Measurements from ENCODE around the gene FTH1. TPM values are rescaled to one million over a fixed set of nuclear protein-coding genes. Genes with fewer than 3 reads are reported as not detected.
"Not testable (repeated sequence)": the region's sequence is repeated elsewhere in the genome, so short reads cannot be mapped to it uniquely, and the experiment has no call there.

FTH1 gene
- total RNA-seq (2014; rRNA removed; shearing (Covaris generic)) = 726 and 869 TPM in 2 replicates

DNA sequence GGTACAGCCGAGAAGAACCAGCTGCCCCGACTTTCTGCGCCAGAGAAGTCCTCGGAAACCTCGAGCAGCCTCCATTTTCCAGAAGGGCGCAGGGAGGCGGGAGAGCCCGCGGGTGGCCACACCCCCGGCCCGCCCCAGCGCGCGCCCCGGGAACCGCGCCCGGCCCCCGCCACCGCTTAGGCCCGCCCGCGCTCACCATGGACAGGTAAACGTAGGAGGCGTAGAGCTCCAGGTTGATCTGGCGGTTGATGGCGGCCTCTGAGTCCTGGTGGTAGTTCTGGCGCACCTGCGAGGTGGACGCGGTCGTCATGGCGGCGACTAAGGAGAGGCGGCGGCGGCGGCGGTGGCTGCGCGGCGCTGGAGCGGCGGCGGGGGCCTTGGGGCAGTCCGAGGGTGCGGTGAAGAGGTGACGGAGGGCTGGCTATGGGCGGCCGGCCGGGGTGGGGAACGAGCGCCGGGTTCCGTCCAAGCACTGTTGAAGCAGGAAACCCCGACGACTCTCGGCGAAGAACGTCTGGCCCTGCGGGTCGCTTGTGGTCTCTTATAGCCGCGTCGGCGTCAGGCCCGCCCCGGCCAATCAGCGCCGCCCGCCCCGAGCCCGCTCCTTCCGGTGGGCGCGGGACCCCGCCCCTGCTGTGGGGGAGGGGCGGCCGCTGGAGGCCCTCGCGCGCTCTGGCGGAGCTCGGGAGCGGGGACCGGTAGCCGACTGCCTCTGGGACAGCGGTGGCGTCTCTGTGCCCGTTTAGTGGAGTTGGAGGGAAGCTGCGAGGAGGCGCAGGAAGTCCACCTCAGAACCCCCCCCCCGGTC is at the start of gene FTH1:
Gene FTH1, minus strand, starts transcription at position 519 of the 808 bp plus-strand sequence. Its CDS starts 209 bp downstream, at position 310.
- DNase-seq (ENCODE audit: low read depth) = peak; percentile 93

DNA sequence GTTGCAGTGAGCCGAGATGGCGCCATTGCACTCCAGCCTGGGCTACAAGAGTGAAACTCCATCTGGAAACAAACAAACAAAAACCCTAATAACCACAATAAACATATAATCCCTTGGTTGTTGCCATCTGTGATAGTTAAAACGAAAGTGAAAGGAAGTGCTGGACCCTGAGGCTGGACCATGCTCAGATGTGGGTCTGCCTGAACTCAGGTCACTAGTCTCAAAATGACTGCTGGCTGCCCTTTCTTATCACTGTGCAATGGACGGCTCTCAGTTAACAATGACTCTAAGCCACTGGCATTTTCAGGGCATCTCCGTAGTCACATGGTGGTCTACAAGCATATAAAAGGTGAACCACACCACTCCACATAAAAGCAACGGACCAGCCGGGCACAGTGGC is 48.2 kb upstream of the FTH1 start:
- DNase-seq (ENCODE audit: low read depth) = peak; percentile 58

DNA sequence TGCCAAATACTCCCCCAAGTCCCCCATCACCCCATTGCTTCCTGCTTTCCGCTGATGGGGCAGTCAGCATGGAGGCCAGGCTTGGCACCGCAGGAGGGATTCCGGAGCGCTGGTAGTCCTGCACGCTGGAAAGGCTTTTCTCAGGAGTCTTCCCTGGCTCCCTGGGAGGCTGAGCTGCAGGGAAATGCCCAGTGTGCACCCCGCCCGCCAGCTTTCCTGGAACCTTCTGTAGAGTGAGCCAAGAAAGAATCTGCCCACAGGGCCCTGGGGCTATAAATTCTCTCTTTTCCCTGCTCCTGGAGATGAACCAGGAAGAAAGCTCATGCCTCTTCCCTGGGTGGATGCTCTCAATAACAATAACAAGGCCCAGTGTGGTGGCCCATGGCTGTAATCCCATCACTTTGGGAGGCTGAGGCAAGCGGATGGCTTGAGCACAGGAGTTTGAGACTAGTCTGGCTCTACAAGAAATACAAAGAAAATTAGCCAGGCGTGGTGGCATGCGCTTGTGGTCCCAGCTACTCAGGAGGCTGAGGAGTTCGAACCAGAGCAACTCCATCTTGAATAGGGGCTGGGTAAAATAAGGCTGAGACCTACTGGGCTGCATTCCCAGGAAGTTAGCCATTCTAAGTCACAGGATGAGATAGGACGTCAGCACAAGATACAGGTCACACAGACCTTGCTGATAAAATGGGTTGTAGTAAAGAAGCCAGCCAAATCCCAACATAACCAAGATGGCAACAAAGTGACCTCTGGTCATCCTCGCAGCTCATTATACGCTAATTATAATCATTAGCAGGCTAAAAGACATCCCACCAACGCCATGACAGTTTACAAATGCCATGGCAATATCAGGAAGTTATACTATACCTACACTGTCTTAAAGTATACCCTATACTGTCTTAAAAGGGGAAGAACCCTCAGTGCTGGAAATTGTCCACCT is 46.4 kb upstream of the FTH1 start:
- DNase-seq (ENCODE audit: low read depth) = peak; percentile 98

DNA sequence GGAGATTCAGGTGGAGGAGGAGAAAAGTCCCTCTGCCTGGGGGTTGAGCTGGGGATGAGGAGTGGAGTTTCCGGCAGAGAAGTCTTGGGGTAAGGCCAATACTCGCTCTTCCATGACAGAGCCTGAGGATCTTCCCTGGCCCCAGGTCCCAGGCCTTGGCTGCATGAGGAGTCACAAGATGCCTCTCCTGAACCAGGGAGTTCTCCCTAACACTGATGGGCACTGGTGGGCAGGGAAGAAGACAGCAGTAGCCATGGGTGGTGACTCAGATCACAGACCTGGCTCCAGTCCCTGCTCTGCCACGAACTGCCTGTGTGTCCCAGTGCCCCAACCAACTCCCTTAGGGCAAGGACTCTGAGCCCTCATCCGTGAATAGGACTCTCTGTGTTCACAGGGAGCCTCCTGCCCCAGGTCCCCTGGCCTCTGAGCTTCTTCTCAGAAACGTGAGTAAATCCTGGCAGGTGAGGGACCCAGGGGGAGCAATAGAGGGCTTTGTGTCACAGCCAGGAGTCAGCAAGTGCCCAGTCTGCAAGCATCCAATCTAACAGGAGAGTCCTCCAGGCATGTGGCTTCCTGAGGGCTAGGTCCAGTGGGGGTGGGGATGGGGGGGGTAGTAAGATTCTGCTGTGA is 45.5 kb upstream of the FTH1 start:
- DNase-seq (ENCODE audit: low read depth) = peak; percentile 93

DNA sequence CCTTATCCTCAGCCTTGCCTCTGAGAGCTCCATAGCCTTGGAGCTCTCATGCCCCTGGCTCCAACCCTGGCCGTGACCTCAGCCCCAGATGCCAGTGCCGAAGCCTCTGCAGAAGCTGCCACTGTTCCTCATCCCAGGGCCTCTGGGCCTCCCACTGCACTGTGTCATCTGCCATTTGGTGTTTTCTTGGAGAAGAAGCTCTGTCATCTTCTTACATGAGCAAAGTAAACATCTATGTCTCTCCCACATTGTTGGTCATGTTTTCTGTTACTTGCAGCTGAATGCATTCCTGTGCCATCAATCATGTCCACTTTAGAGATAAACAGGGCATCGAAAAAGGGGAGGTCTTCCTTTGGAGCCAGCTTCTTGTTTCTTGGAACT is 45.0 kb upstream of the FTH1 start:
- DNase-seq (ENCODE audit: low read depth) = peak; percentile 94

DNA sequence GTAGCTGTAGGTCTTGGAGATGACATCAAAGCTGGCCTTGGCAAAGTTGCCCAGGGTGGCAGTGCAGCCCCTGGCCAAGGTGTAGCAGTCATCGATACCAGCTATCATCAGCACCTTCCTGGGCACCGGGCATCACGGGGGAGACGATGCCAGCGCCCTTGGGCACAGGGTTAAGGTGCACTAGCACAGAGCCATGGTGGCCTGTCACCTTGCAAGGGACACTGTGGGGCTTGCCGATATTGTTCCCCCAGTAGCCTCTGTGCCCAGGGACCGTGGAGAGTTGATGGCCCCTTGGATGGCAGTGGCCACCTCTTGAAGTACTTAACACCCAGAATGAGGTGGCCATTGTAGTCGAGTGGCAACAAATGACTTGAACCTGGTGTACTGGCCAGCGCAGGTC is 44.4 kb upstream of the FTH1 start:
- DNase-seq (ENCODE audit: low read depth) = no peak

DNA sequence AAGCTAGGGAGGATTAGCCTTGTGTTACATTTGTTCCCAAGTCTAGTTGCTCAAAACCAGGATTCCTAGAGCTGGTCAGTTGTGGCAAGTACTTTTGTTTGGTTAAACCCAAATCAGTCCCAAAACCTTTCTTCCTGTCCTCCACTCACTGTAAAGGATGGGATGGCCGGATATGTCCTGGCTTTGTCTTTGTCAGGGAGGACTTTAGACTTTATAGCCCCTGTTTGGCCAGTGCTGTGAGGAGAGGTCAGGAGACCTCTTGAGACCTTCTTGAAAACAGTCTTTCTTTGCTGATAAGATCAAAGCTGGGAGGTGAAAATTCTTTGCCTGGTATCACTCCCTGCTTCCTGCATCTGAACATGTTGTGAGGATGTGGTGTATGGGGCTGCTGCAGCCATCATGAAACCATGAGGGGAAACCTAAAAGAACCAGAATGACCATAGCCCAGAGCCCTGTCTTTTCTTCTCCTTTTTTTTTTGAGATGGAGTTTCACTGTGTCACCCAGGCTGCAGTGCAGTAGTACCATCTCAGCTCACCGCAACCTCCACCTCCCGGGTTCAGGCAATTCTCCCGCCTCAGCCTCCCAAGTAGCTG is 43.6 kb upstream of the FTH1 start:
- DNase-seq (ENCODE audit: low read depth) = no peak

DNA sequence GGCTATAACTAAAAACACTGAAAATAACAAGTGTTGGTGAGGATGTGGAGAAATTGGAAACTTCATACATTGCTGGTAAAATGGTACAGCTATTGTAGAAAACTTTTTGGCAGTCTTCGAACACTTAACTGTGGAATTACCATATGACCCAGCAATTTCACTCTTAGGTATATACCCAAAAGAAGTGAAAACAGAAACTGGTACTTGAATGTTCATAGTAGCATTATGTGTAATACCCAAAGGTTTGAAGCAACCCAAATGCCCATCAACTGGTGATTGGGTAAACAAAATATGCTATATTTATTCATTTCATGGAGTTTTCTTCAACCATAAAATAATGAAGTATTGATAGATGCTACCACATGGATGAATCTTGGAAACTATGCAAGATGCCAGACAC is 40.8 kb upstream of the FTH1 start:
- DNase-seq (ENCODE audit: low read depth) = no peak

DNA sequence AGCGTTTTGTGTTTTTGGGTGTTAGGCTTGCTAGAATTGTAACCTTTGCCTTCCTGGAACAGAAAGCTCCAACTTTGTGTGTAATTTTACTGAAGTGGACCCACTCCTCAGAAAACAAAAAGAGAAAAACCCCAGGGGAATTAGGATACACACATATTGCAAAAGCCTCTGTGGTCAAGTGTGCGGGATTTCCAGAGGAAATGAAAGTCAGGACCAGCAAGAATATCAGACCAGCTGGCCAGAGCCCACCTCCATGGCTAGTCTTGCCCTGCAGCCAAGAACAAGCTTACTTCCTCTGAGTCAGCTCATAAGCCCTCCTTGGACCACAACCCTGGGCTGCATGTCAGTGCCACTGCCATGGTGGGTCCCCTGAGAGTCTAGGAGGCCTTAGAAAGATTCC is 37.0 kb upstream of the FTH1 start:
- DNase-seq (ENCODE audit: low read depth) = peak; percentile 99

DNA sequence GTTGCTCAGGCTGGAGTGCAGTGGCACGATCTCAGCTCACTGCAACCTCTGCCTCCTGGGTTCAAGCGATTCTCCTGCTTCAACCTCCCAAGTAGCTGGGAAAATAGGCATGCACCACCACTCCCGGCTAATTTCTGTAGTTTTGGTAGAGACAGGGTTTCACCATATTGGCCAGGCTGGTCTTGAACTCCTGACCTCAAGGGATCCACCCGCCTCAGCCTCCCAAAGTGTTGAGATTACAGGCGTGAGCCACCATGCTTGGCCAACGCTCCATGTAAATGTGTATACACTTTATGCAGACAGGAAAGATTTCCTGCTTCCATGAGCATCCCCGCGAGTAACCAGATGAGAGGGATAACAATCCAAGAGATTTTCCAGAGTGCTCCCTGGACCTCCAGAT is 34.8 kb upstream of the FTH1 start:
- DNase-seq (ENCODE audit: low read depth) = not testable (repeated sequence)

DNA sequence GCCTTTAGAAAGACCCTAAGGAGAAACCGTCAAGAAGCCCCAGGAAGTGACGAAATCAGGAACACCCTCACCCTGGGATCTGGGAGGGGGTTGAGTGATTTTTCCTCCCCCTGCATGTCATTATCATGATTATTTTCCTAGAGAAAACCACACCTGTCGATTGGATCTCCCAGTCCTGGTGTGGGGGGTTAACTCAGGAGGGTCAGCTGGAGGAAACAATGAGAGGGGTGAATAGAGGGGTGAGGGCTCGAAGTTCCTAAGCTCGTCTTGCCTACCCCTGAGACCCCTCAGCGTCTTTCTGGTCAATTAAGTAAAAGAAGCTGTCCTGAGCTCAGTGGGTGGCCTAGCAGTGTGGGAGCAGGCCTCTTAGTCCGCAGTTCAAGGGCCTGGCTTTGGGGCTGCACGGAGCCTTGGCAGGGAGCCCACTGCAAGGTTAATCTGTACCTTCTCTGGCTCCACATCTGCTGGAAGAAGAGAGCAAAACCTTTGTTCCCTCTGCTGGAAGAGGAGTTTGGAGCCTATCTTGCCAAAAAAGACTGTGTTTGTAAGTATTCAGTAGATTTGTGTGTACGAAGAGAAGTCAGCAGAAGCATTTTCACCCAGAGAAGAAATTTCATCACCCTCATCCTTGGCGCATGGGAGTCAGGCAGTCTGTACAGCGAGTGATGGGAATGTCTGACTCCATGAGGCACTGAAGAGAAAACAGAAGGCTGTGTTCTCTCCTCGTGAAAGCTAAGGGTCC is 34.2 kb upstream of the FTH1 start:
- DNase-seq (ENCODE audit: low read depth) = no peak

DNA sequence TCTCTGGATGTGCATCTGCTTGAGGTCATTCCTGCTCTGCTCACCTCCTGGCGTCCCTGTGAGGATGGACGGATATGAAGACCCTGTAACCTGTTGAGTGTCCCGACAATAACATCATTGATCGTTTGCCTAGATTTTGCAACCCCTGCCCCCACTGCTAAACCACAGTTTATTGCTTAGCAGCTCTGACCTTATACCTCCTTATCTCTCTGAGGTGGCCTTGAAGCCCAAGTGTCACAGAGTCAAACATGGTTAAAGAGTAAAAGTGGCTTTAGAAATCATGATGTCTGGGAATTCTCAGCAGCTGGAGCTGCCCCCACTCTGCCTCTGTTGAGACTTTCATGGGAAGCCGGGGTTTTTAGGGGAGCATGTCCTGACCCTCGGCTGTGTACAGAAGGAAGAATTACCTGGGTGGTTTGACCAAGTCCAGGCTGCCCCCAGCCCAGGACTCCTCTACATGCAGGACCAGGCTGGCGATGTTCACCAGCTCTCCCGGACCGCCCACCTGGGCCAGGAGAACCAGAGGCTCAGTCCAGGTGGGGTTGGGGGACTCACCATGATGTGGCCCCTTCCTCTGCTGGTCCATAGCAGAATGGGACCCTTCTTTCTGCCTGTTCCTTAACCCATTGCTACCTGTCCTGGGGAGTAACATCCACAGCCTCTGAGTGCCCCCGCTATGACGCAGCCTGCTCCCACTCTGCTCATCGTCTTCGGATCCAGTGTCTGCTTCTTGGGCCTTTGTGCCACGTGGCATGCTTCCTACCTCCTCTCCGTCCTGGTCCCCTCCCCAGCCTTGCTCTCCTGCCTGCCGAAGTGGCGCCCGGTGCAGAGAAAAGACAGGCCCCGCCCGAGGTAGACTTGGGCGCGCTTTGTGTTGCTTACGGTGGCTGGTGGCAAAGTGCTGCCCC is 33.4 kb upstream of the FTH1 start:
- DNase-seq (ENCODE audit: low read depth) = no peak

DNA sequence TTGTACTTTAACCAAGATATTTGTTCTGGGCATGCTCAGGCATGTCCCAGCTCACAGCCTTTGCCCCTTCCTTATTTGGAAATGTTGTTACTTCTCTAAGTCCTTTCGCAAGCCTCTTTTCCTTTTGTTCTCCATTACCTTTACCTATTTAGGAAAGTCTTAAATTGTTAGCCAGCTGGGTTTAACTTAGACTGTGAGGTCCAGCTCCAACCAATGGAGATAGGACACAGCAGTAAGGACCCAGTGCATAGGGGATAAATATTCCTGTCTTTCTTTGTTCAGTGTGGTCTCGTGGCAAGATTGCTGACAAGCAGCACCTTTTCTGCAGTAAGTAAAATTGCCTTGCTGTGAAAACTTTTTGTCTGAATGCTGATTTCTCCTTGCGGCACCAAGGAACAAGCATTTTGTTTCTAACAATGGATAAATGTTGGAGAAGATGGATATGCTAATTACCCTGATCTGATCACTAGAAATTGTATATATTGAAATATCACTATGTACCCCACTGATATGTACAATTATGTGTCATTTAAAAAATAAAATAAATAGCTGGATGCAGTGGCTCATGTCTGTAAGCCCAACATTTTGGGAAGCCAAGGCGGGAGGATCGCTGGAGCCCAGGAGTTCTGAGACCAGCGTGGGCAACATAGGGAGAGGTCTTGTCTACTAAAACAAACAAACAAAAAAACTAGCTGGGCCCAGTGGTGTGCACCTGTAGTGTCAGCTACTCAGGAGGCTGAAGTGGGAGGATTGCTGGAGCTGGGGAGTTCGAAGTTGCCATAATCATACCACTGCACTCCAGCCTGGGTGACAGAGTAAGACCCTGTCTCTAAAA is 31.9 kb upstream of the FTH1 start:
- no peak for DNase-seq (ENCODE audit: low read depth)

DNA sequence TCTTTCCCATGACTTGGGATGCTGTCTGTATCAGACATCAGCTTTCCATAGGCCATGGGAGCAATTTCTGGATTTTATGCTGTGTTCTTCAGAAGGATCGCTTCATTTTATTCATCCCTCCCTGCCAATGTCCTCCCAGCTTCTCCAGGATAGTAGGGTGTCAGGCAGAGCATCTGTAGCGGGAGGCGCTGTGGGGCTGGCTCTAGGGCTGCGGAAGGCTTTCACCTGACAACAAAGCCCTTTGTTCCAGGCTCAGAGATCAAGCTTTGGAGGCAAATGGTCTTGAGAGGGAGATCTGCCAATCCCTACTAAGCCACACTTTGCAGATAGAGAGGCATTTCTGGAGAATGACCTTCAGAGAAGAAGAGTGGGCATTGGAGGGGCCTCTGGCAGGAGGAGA is 29.5 kb upstream of the FTH1 start:
- no peak for DNase-seq (ENCODE audit: low read depth)

DNA sequence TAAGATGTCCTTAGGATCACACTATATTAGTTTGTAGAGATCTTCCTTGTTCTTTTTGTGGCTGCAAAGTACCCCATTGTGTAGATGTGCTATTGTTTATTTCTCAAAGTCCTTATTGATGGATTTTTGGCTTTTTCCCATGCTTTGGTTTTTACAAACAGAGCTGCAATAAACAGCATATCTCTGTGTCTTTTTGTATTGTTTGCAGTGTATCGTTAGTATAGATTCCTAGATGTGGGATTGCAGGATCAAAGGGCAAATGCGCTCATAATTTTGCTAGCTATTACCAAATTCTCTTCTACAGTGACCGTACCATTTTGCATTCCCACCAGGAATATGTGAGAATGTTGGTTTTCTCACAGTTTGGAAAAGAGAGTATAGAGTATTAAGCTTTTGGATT is 27.5 kb upstream of the FTH1 start:
- DNase-seq (ENCODE audit: low read depth) = no peak

DNA sequence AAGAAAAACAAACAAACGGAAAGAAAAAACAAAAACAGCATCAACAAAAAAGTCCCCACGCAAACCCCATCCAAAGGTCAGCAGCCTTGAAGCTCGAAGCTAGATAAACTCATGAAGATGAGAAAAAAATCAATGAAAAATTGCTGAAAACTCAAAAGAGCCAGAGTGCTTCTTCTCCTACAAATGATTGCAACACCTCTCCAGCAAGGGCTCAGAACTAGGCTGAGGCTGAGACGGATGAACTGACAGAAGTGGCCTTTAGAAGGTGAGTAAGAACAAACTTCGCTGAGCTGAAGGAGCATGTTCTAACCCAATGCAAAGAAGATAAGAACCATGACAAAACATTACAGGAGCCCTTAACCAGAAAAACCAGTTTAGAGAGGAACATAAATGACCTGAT is 18.4 kb upstream of the FTH1 start:
- DNase-seq (ENCODE audit: low read depth) = no peak

DNA sequence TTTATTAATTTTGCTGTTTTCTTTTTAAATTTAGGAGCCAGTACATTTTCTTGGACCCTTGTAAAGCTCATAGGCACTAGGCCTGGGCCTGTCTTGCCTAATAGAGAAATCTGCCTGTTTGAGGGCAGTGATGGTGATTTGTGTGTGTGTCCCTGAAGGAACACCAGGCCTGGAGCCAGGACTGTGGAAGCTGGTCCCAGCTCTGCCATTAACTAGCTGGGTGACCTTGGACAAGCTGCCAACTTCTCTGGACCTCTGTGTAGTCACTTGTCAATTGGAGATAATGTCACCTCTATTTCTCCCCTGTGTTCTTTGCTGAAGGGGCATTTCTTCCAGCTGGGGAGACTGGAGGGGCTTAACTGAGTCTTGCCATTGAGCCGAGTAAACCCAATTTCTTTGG is 16.0 kb upstream of the FTH1 start:
- no peak for DNase-seq (ENCODE audit: low read depth)

DNA sequence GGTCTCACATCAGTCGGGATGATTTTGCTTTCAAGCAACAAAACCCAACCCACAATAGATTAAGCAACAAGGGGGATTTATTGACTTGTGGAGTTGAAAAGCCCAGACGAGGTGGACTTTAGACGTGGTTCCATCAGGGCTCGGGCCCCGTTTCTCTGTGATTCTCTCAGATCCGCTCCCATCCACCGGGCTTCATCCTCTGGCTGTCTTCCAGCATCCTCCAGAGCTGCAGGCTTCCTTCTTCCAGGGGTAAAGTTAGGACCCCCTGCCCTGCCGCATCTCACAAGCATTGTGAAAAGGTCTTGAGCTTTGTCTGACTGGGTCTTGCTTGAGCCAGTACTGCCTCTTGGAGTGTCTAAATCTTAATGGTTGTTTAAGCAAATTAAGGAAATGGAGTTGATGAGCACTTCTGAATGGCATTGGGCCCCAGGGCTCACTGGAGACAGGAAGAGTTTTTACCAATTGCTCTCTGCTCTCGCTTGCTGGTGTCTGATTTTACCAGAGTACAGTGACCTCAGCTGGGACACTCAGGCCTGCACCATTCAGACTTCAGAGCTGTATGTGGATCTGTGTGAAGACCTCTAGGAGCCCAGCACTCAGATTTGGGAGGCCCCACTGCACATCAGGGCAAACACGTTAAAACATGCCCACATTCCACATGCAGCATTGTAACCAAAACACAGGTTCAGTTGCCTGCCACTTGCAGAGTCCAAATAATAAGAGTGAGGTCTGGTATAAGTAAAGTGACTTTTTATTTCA is 13.5 kb upstream of the FTH1 start:
- no peak for DNase-seq (ENCODE audit: low read depth)
